A549 treated with Mapracorat at 1 μM for 4 hours (cell line): Measurements from ENCODE around the gene FLYWCH1. TPM values are rescaled to one million over a fixed set of nuclear protein-coding genes. Genes with fewer than 3 reads are reported as not detected.

Experiments used
- total RNA-seq: library from RNA; stranded (reverse); fragments of 200-300 nt; extraction: Qiagen RNA extraction; gene quantifications from 5 replicates; pipeline ENCODE4 v1.2.3, GENCODE V29; 2022

FLYWCH1 gene
- 17.9 to 33.6 TPM (median 27.0 TPM) in 5 replicates for total RNA-seq

DNA sequence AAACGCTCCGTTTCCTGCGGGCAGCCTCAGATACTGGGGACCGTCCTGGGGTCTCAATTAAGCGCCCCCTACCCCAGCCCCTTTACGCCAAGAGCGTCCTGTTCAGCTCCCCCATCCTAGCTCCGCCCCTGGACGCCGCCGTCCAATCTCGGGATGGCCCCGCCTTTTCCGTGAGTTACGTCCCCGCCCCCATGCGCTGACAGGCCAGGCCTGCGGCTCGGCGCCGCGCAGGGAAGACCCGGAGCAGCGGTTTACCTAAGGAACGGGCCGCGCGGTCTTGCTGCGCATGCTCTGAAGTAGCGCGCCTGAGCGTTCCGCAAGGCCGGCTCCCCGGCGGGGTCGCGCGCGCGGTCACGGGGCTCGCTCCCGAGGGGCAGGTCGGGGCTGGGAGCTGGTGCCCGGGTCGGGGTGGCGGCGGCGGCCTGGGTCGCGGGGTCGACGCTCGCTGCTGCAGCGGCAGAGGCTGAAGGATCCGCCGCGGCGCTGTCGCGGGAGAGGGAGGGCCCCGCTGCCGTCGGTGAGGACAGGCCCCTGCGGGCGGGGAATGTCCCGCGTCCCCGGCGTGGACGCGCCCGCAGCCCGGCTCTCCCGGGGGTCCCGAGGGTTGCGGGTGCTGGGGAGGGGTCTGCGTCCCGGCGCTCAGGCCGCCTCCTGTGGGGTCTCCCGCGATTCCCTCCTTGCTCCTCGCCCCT lies at the start of gene FLYWCH1:
Gene FLYWCH1 (plus strand): TSS at position 294 of the 692 bp plus-strand sequence. CDS start 17,755 bp downstream, outside the sequence.

DNA sequence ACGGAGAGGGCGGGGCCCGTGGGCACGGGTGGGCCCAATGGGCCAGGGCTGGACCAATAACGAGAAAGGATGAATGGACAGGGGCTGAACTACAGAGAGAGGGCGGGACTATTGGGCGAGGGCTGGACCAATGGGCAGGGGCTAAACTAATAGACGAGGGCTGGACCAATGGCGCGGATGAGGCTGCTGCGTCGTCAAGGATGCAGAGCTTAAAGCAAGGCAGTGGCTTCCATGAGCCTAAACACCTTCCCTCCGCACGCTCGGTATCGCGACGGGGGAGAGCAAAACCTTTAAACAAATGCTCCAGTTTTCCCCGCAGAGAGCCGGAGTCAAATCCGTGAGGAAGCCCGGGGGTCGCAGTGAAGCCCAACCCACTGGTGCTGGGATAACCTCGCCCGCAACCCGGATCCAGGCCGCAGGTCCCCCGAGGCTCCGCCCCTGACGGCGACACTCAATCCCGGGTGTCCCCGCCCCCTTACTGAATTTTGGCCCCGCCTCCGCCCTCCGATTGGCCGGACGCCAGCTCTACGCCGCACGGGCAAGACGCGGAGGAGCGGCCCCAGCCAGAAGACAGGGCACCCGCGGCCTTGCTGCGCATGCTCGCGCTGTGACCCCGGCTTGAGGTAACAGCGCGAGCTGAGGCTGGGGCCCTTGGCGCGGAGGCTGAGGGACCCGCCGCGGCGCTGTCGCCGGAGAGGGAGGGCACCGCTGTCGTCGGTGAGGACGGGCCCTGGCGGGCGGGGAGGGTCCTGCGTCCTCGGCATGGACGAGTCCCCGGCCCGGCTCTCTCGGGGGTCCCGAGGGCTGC lies 28.9 kb upstream of the FLYWCH1 start, which contains the start of gene FLYWCH2:
Gene FLYWCH2 (plus strand): TSS at position 566 of the 808 bp plus-strand sequence. CDS start 13,235 bp downstream, outside the sequence.

DNA sequence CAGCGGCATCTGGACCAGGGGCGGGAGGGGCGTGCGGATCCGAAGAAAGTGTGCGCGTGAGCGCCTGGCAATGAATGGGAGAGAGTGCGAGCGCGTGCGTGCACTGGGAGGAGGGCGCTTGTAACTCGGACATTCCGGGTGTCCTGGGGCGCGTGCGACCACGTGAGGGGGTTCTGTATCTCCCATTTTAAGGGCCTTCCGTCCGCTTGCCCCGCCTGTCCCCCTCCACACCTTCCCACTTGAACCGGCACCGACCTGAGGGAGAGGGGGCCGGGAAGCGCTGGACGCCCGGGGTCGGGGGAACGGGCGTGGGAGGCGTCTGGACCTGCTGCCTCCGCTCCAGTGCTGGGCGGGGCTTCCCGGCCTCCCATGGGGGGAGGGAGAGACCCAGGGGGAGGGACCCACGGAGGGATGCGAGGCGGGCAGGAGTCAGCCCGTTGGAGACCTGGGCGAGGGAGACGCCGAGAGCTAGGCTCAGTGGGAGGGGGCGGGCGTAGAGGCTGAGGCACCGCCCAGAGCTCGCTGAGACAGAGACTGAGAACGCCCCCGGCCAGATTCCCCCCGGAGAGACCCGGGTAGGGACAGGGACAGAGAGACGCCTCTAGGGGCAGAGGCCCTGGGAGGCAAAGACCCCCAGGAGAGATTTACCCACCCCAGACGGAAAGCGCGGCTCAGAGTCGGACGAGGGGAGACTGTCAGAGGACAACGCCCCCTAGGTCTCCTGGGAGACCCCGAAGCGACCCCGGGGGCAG lies 52.2 kb downstream of the FLYWCH1 start, which contains the start of gene KREMEN2:
Gene KREMEN2 (plus strand): TSS at position 553 of the 752 bp plus-strand sequence. CDS start 246 bp downstream, outside the sequence.

GRCh38 chr16:2968738-2969544 lies 57.2 kb downstream of the FLYWCH1 start, which contains the start of gene PAQR4:
TSS of gene PAQR4 (plus strand) at chr16:2969348. CDS start at chr16:2969675, 327 bp downstream.

DNA sequence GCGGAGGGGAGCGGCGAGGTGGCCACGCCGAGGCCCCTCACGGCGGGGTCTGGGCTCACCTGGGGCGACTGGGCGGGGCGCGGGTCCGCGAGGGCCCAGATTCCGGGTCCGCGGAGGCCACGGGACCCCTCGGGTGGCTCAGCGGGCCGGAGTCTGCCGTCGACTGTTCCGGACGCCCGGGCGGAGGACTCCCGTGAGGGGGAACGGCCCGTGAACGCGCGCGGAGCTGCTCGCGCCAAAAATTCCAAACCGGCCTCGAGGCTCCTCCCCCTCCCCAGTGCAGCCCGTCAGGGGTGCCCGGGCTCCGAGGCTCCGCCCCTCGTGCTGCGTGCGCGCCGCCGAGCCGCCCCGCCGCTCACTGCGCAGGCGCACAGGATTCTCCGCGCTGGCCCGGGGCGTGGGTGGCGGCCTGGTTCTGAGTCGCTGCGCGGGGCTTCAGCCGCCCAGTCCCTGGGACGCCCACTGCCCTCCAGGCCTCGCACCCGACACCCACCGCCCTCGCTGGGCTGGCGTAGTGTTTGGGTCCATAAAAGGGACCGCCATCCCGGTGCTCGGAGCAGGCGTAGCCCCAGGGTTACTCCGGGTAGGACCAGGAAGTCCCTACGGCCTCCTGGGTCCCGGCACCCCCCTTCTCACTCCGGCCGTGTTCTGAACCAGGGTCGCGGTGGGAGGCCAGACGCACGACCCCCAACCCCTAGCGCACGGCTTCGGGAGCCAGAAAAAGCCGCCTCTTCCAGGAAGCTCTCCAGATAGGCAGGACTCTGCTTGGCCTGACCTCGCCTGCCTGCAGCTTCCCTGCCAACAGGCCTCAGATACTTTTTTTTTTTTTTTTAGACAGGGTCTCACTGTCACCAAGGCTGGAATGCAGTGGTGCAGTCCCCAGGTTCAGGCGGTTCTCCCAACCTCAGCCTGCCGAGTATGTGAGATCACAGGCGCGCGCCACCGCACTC lies 68.8 kb downstream of the FLYWCH1 start, which contains the start of gene PKMYT1:
Gene PKMYT1 (minus strand): TSS at position 220 of the 950 bp plus-strand sequence. CDS start 789 bp downstream, outside the sequence.

Other genes starting within 250 kb of the FLYWCH1 start
- gene KCTD5, start 229.4 kb upstream of the FLYWCH1 start, total RNA-seq: 34.0 to 45.4 TPM (median 42.5 TPM) in 5 replicates
- 1.2 to 1.9 TPM (median 1.3 TPM) in 5 replicates for gene PRSS27, start 191.7 kb upstream of the FLYWCH1 start, total RNA-seq
- 334 to 476 TPM (median 408 TPM) in 5 replicates for gene SRRM2, start 159.3 kb upstream of the FLYWCH1 start, total RNA-seq
- gene ELOB, start 134.7 kb upstream of the FLYWCH1 start, total RNA-seq: 484 to 531 TPM (median 518 TPM) in 5 replicates
- gene PRSS33, start 124.4 kb upstream of the FLYWCH1 start, total RNA-seq: not detected in 5 replicates
- gene PRSS41, start 113.5 kb upstream of the FLYWCH1 start, total RNA-seq: not detected in 5 replicates
- 0.14 to 0.34 TPM (median 0.28 TPM) in 3 of 5 replicates, not detected in the others for gene PRSS21, start 94.7 kb upstream of the FLYWCH1 start, total RNA-seq
- gene ZG16B, start 81.6 kb upstream of the FLYWCH1 start, total RNA-seq: 0.34 to 0.96 TPM (median 0.80 TPM) in 5 replicates
- 0.64 to 1.5 TPM (median 1.2 TPM) in 5 replicates for gene PRSS22, start 53.8 kb upstream of the FLYWCH1 start, total RNA-seq
- gene FLYWCH2, start 28.7 kb upstream of the FLYWCH1 start, total RNA-seq: 46.9 to 54.5 TPM (median 51.5 TPM) in 5 replicates
- 0.88 to 2.6 TPM (median 2.2 TPM) in 5 replicates for gene KREMEN2, start 52.3 kb downstream of the FLYWCH1 start, total RNA-seq
- gene PAQR4, start 57.4 kb downstream of the FLYWCH1 start, total RNA-seq: 34.2 to 48.3 TPM (median 47.2 TPM) in 5 replicates
- gene PKMYT1, start 68.5 kb downstream of the FLYWCH1 start, total RNA-seq: 59.8 to 103 TPM (median 91.1 TPM) in 5 replicates
- 0.30 to 0.42 TPM (median 0.37 TPM) in 5 replicates for gene CLDN9, start 101.0 kb downstream of the FLYWCH1 start, total RNA-seq
- 0.07 to 0.42 TPM (median 0.34 TPM) in 5 replicates for gene CLDN6, start 106.3 kb downstream of the FLYWCH1 start, total RNA-seq
- 455 to 639 TPM (median 557 TPM) in 5 replicates for gene TNFRSF12A, start 108.4 kb downstream of the FLYWCH1 start, total RNA-seq
- 231 to 250 TPM (median 239 TPM) in 5 replicates for gene HCFC1R1, start 112.0 kb downstream of the FLYWCH1 start, total RNA-seq
- 24.3 to 38.0 TPM (median 32.1 TPM) in 5 replicates for gene THOC6, start 112.1 kb downstream of the FLYWCH1 start, total RNA-seq
- gene BICDL2, start 125.0 kb downstream of the FLYWCH1 start, total RNA-seq: not detected in 5 replicates
- 0.78 to 1.4 TPM (median 0.94 TPM) in 5 replicates for gene MMP25, start 134.6 kb downstream of the FLYWCH1 start, total RNA-seq
- gene IL32, start 153.7 kb downstream of the FLYWCH1 start, total RNA-seq: 21.6 to 34.9 TPM (median 26.1 TPM) in 5 replicates
- gene ZSCAN10, start 187.4 kb downstream of the FLYWCH1 start, total RNA-seq: 0.20 TPM in 1 of 5 replicates, not detected in the others
- gene ZNF205, start 200.7 kb downstream of the FLYWCH1 start, total RNA-seq: 11.6 to 15.7 TPM (median 14.4 TPM) in 5 replicates
- gene ZNF213, start 223.1 kb downstream of the FLYWCH1 start, total RNA-seq: 7.4 to 12.9 TPM (median 11.6 TPM) in 5 replicates